Immature natural killer cell (primary cell): ENCODE measurements around the gene SEMA4D. TPM values are rescaled to one million over a fixed set of nuclear protein-coding genes. Genes with fewer than 3 reads are reported as not detected.

ENCODE experiments used
- DNase-seq, 3 donors: peaks; one replicate each; pipeline ENCODE4 v3.0.0; 2022; ENCODE audit warnings: mixed read lengths in 1 of 3
- H3K27ac Mint-ChIP-seq, 6 donors: one replicate each; pipeline ENCODE4 v1.8.0; 2020; ENCODE audit warnings: mixed read lengths in 6 of 6, mild to moderate bottlenecking in 5 of 6, inconsistent platforms in 4 of 6, moderate library complexity in 3 of 6
- H3K27me3 Mint-ChIP-seq, 3 donors: one replicate each; pipeline ENCODE4 v1.8.0; 2020 to 2021; ENCODE audit warnings: low read depth in 3 of 3, mild to moderate bottlenecking in 3 of 3, mixed read lengths in 3 of 3, moderate library complexity in 3 of 3, inconsistent platforms in 1 of 3
- H3K36me3 Mint-ChIP-seq, 3 donors: one replicate each; pipeline ENCODE4 v1.8.0; 2020; ENCODE audit warnings: mixed read lengths in 3 of 3, inconsistent platforms in 2 of 3, mild to moderate bottlenecking in 2 of 3
- H3K4me1 Mint-ChIP-seq, 2 donors: one replicate each; pipeline ENCODE4 v1.8.0; 2020; ENCODE audit warnings: inconsistent platforms in 2 of 2, mild to moderate bottlenecking in 2 of 2, mixed read lengths in 2 of 2, moderate library complexity in 1 of 2
- H3K4me3 Mint-ChIP-seq, 5 donors: one replicate each; pipeline ENCODE4 v1.8.0; 2020; ENCODE audit warnings: mild to moderate bottlenecking in 5 of 5, mixed read lengths in 5 of 5, inconsistent platforms in 3 of 5, moderate library complexity in 3 of 5
- H3K9me3 Mint-ChIP-seq, 6 donors: one replicate each; pipeline ENCODE4 v1.8.0; 2020; ENCODE audit warnings: mild to moderate bottlenecking in 6 of 6, mixed read lengths in 6 of 6, inconsistent platforms in 4 of 6, moderate library complexity in 3 of 6
- polyA plus RNA-seq, 3 donors: library from polyadenylated mRNA; unstranded; fragments of 300-500 nt; fragmentation: Illumina TruSeq; gene quantifications; one replicate each; pipeline ENCODE4 v1.2.3, GENCODE V29; 2021

SEMA4D gene
- polyA plus RNA-seq, 3 donors from 2014 or later: 45.8 to 80.6 (median 47.0) TPM

DNA sequence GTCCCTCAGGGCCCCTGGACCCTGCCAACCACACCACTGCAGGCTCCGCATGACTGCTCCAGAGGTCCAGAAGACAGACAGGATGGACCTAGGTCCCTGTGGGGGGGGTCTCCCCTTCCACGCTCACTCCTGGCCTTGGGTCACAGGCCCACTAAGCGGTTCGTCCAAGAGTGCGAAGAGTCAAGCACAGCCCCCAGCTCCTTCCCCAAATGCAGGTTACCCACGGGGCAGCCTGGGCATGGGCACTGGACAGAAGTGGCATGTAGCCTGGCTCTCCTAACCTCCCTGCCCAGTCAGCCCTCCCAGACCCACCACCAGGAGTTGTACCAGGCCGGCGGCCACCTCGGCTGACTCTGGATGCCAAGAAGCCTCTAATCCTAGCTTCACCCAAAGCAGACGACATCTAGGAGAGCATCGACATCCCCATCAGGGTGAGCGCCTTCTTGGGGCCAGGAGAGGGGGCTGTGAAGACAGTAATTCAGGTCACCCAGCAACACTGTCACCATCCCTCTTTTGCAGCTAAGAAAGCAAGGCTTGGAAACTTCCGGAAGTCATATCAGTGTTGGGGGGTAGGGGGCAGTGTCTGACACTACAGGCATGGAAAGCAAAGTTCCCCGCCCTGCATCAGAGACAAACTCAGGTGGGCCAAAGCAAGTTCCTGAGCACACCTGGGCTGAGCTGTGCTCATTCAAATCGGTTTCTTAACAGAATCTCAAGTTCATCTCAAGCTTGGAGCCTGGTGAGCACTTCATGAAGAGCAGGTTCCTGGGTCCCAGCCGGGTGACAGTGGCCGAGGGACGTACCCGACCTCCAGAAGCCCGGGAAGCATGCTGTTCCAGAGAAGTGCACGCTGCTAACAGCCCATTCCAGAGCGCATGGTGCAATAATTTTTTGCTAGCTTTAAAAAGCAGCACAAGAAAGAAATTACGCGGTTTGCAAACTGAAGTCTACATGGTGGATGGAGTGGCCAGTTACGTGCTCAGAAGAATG lies 68.7 kb downstream of the SEMA4D start:
- Mint-ChIP-seq H3K4me3 (peak overlapping the region; percentile 23 to 70 (median 32)), H3K27ac (peak overlapping the region; percentile 57 to 90 (median 82)), H3K27me3 (peaks cover 3 to 16% (median 11%) of the 10 kb centered on the region in 3 donors), H3K4me1 (peaks cover 96% of the 10 kb centered on the region in 2 donors), H3K36me3 (no peaks in the 10 kb centered on the region), H3K9me3 (no peaks in the 10 kb centered on the region)
- DNase-seq: peak in 2 of 3 donors; percentile 35 to 43

DNA sequence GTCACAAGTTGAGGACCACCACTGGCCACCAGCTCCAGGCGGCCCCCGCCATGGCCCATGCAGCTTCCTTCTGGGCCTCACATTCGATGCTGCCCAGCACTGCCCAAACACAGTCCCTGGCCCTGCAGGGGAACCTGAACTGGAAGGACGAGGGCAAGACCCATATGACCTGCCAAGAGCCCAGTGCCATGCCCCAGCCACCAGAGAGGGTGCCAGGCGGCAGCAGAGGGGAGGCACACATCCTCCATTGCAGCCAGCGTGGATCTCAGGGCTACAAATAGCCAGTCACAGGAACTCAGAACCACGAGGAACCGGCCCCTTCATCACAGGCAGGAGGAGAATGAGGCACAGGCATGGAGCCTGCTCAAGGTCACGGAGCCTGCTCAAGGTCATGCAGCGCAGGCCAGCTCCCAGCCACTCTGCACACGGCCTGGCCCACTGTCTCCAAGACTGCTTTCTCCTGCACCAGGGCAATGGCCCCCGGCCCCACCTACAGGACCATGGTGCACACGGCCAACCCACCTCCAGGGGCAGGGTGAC lies 69.6 kb downstream of the SEMA4D start:
- Mint-ChIP-seq H3K4me3 (peak overlapping the region in 4 of 5 donors; percentile 45 to 76 (median 64)), H3K9me3 (no peaks in the 10 kb centered on the region), H3K36me3 (no peaks in the 10 kb centered on the region), H3K4me1 (peaks cover 97 to 99% of the 10 kb centered on the region in 2 donors), H3K27ac (peak overlapping the region; percentile 72 to 90 (median 82)), H3K27me3 (peaks cover 3 to 16% (median 11%) of the 10 kb centered on the region in 3 donors)
- no peak for DNase-seq

DNA sequence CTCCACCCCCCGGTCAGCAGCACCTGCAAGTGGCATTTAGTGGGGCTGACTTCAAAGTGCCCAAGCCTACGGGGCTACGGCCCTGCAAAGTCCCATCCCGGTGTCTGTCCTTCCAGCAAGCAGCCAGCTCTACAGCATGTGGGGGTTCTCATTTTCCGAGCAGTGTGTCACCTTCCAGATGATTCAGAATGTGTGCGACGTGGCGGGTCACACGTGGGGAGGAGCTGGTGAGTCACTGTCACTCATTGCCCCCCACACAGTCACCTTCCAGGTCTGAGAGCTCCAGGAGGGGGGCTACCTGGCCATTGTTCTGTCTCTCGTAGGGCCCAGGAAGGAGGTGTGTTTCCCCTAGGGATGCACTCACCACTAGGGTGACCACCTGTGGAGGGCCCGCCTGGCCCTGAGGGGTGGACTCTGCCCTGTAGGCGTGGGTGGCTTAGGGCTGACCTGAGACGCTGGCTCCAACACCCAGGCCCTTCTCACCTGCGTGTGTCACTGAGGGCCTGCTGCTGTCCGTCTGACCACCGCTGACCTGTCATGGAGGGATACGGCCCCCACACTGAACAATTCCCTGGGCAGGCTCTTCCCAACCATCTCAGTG lies 70.2 kb downstream of the SEMA4D start:
- Mint-ChIP-seq H3K9me3 (no peaks in the 10 kb centered on the region), H3K4me1 (peaks cover 96% of the 10 kb centered on the region in 2 donors), H3K27me3 (peaks cover 3 to 16% (median 11%) of the 10 kb centered on the region in 3 donors), H3K4me3 (peak overlapping the region; percentile 67 to 78 (median 72)), H3K36me3 (no peaks in the 10 kb centered on the region), H3K27ac (peak overlapping the region; percentile 72 to 90 (median 82))
- DNase-seq: peak; percentile 64 to 67 (median 66)

DNA sequence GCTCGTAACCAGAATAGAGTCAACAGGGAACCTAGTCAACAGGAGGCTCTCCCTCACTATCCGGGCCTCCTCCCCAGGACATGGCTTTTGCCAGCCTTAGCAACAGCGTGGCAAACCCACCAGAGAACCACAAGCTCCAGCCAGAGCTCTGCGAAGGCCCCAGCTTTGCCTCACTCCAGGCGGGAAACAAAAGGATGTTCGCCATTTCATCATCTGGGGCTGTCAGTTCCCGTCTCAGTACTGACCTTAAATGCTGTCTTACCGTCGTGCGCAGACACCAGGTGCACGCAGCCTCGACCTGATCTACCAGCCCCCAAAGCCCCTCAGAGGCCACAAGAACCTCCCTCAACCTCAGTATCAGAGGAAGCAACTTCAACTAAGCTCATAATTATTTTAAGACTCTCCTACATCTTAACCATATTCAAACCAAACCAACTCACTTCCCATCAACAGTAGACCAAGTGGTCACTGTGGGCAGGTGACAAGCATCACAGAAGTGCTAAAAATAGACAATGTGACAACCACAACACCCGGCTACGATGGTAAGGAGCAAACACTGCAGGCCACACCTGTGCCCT lies 71.4 kb downstream of the SEMA4D start:
- no peaks in the 10 kb centered on the region for H3K36me3 Mint-ChIP-seq

DNA sequence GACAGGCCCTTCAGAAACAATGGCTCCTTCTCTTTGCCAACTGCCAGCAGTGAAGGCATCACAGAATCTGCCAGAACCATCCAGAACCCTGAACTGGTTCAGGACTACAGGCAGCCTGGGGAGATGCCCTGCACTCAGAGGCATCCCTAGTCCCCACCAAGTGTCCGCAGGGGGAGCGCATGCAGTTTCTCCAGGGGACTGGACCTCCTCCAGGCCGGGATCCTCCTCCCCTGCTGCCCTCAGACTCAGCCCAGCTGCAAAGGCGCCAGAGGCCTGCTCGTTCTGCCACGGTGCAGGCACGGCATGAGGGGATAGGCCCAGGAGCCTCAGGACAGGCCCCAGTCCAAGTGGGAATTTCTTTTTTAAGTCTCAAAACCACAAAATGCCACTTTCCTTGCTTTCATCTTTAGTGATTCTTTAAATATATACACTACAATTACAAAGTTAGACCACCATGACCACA lies 72.0 kb downstream of the SEMA4D start:
- Mint-ChIP-seq H3K9me3 (no peaks in the 10 kb centered on the region), H3K27me3 (peaks cover 5 to 11% (median 10%) of the 10 kb centered on the region in 3 donors), H3K4me3 (peak overlapping the region; percentile 67 to 78 (median 72)), H3K27ac (peak overlapping the region; percentile 72 to 90 (median 82)), H3K36me3 (no peaks in the 10 kb centered on the region), H3K4me1 (peaks cover 96% of the 10 kb centered on the region in 2 donors)
- DNase-seq: no peak

More for the DNA sequence above, 71.4 kb downstream of the SEMA4D start:
- peak; percentile 74 to 76 (median 76) for DNase-seq
- peaks cover 96% of the 10 kb centered on the region in 2 donors for H3K4me1 Mint-ChIP-seq
- peak overlapping the region; percentile 72 to 90 (median 82) for H3K27ac Mint-ChIP-seq
- no peaks in the 10 kb centered on the region for H3K9me3 Mint-ChIP-seq
- peaks cover 5 to 11% (median 10%) of the 10 kb centered on the region in 3 donors for H3K27me3 Mint-ChIP-seq
- H3K4me3 Mint-ChIP-seq: peak overlapping the region; percentile 67 to 78 (median 72)

DNA sequence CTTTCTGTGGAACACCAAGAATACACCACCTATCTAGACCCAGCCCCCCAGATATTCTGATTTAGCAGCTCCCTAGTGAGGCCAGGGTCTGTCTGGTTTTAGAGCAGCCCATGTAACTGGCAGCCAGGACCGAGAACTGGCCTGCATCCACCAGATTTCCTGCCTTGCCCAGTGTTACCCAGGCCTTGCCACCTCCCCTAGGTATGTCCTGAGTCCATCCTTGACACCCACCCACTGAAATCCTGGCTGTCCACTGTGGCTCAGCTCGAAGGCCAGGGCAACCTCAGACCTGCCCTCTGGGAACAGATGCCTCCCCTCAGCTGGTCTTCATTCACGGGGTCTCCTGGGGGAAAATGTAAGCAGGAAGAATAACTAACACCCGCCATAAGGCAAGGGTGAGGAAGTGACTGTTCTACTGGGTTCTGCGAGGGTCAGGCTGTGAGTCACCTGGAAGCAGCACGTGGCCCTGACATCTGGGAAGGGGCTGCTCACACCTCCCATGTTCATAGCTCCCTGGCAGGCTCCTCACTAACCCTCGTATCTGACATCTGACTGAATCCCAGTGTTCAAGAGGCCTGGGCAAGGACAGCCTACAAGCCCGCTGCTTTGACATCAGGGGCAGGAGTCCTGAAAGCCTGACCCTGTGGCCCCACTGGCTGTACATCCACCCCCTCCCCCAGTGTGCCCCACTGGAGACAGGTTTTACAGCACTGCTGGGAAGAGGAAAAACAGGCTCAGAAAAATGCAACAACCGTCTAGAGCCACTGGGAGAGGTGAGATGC lies 72.7 kb downstream of the SEMA4D start:
- no peaks in the 10 kb centered on the region for H3K36me3 Mint-ChIP-seq
- no peaks in the 10 kb centered on the region for H3K9me3 Mint-ChIP-seq
- peaks cover 5 to 11% (median 10%) of the 10 kb centered on the region in 3 donors for H3K27me3 Mint-ChIP-seq
- peak overlapping the region; percentile 72 to 90 (median 84) for H3K27ac Mint-ChIP-seq
- peaks cover 97 to 98% of the 10 kb centered on the region in 2 donors for H3K4me1 Mint-ChIP-seq
- peak overlapping the region; percentile 35 to 76 (median 70) for H3K4me3 Mint-ChIP-seq
- DNase-seq: no peak

DNA sequence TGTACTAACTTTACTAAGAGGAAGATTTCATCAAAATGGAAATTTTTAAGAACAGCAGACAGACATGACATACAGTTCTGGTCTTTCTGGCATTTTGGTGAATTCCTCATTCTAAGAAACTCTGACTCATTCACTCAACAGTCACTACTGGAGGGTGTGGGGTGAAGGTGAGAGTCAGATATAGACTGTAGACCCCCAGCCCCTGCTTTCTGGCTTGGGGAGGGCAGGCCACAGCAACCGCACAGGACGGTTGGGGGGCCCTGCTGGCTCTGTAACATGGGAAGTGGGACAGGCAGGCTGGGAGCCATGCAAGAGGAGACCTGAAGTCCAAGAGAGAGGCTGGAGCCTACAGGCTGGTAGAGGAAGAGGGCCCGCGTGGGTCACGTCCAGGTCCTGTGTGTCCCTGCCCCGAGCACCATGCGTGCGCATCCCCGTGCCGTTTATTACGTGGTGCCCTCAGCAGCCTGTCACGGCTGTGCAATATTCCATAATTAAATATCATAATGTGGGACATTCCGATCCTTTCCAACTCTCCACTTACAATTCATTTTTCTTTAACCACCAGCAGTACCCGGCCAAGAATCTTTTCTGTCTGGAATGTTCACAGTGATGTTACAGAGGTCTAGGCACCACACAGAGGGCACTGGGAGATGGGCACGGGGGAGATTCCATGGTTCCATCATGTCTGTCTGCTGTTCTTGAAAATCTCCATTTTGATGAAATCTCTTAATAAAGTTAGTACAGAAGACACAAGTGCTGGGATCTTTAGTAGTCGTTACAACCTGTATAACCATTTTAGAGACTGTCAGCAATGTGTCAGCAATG lies 75.5 kb downstream of the SEMA4D start:
- H3K27ac Mint-ChIP-seq: peak overlapping the region; percentile 8 to 91 (median 83)
- peaks cover 0 to 4% (median 0%) of the 10 kb centered on the region in 3 donors for H3K36me3 Mint-ChIP-seq
- H3K4me1 Mint-ChIP-seq: peaks cover 97 to 98% of the 10 kb centered on the region in 2 donors
- H3K4me3 Mint-ChIP-seq: peak overlapping the region in 3 of 5 donors; percentile 1 to 72 (median 54)
- H3K27me3 Mint-ChIP-seq: peaks cover 7 to 18% (median 8%) of the 10 kb centered on the region in 3 donors
- peak in 1 of 3 donors; percentile 54 for DNase-seq
- no peaks in the 10 kb centered on the region for H3K9me3 Mint-ChIP-seq

DNA sequence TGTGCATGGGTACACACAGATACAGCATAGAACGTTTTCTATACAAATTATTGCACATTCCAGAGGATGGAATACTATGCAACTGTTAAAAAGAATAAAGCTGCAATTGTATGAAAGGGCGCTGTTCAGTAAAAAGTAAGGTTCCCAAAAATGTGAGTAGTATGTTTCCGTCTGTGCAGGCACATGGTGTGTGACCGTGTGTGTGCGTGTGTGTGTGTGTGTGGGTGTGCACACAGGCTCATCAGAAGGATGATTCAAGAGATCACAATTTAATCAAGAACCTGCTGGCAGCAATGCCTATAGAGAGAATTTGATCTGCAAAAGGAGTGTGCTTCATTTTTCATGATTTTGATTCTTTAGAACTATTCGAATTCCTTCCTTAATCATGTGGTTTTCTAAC lies 76.3 kb downstream of the SEMA4D start:
- Mint-ChIP-seq H3K4me1 (peaks cover 97% of the 10 kb centered on the region in 2 donors), H3K27ac (peak overlapping the region in 5 of 6 donors; percentile 20 to 91 (median 79)), H3K9me3 (no peaks in the 10 kb centered on the region), H3K27me3 (peaks cover 4 to 12% (median 6%) of the 10 kb centered on the region in 3 donors), H3K4me3 (peak overlapping the region in 3 of 5 donors; percentile 1 to 91 (median 12)), H3K36me3 (peaks cover 0 to 4% (median 0%) of the 10 kb centered on the region in 3 donors)
- DNase-seq: no peak

DNA sequence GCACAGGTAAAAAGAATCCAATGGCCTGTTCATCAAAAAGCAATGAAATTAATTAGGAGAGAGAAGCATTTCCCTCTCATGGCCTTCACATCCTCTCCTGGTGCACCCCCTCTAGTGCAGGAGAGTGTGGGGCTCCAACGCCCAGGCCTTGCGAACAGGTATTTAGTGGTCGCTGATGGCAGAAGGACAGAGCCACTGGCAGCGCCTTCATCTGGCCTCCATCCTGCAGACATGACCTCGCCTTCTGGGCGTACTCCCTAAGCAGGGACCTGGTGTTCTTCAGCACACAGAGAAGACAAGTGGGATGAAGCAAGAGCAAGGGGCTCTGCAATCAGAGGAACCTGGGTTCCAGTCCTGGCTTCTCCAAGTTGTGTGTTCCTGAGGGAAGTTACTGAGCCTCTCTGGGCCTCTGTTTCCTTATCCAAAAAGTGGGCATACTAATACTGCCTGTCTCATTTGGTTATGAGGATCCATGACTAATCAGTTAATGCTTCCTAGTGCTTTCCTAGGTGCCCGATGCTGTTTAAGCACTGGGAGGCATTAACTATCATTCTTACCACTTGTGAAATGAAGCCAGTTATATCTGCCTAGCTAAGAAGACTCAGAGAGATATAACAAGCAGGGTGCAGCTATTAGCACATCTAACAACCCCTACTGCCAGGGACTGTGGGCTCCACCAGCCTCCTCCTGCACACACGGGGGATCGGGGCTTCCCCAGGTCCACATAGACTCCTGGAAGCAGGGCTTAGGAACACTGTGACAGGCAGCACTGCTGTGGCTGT lies 77.3 kb downstream of the SEMA4D start:
- H3K9me3 Mint-ChIP-seq: no peaks in the 10 kb centered on the region
- peaks cover 0 to 4% (median 4%) of the 10 kb centered on the region in 3 donors for H3K36me3 Mint-ChIP-seq
- H3K4me3 Mint-ChIP-seq: peak overlapping the region; percentile 36 to 91 (median 87)
- H3K27me3 Mint-ChIP-seq: peaks cover 0 to 11% (median 5%) of the 10 kb centered on the region in 3 donors
- DNase-seq: no peak
- peaks cover 94 to 97% of the 10 kb centered on the region in 2 donors for H3K4me1 Mint-ChIP-seq
- H3K27ac Mint-ChIP-seq: peak overlapping the region; percentile 87 to 97 (median 95)

DNA sequence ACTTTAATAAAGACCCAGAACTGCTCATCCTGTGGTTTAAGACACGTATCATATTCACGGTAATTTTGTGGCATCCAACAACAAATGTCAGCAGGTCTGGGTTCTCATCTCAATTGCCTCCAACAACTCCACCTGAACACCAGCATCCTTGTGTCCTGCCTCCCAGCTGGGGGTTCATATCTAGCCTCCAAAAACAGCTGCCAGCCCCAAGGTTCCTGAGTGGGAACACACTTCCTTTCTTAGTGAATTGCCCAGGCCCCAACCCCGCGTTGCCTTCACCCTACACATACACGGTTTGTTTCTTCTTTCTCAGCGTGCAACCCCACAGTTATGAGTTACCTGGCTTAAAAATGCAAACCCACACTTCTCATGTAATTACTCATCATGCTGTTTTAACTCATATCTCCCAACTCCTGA lies 77.9 kb downstream of the SEMA4D start:
- no peaks in the 10 kb centered on the region for H3K9me3 Mint-ChIP-seq
- H3K27ac Mint-ChIP-seq: peak overlapping the region; percentile 87 to 97 (median 95)
- H3K27me3 Mint-ChIP-seq: peaks cover 0 to 11% (median 5%) of the 10 kb centered on the region in 3 donors
- H3K36me3 Mint-ChIP-seq: peaks cover 0 to 4% (median 4%) of the 10 kb centered on the region in 3 donors
- peak in 1 of 3 donors; percentile 43 for DNase-seq
- peak overlapping the region; percentile 36 to 91 (median 87) for H3K4me3 Mint-ChIP-seq
- peaks cover 89 to 97% of the 10 kb centered on the region in 2 donors for H3K4me1 Mint-ChIP-seq
